Measurements from ENCODE around the gene MESP2. TPM values are rescaled to one million over a fixed set of nuclear protein-coding genes. Genes with fewer than 3 reads are reported as not detected.

Gene MESP2
- polyA plus RNA-seq, 1 donor from 2014 or later: not detected

GRCh38 chr15:89783111-89783860, 7.2 kb downstream of the MESP2 start:
- H3K27ac ChIP-seq (ENCODE audit: low read length): no peak overlapping the region
- H4K20me1 ChIP-seq (ENCODE audit: insufficient read depth): no peaks in the 10 kb centered on the region
- peaks cover 7% of the 10 kb centered on the region for H3K9me3 ChIP-seq (ENCODE audit: low read length)
- no peak overlapping the region for H3K4me2 ChIP-seq (ENCODE audit: low read length)
- no peak for TF ChIP-seq EP300 (conservative IDR thresholded peaks at IDR 0.05; ENCODE audit: poor library complexity, severe bottlenecking)
- TF ChIP-seq, protein P1, sequence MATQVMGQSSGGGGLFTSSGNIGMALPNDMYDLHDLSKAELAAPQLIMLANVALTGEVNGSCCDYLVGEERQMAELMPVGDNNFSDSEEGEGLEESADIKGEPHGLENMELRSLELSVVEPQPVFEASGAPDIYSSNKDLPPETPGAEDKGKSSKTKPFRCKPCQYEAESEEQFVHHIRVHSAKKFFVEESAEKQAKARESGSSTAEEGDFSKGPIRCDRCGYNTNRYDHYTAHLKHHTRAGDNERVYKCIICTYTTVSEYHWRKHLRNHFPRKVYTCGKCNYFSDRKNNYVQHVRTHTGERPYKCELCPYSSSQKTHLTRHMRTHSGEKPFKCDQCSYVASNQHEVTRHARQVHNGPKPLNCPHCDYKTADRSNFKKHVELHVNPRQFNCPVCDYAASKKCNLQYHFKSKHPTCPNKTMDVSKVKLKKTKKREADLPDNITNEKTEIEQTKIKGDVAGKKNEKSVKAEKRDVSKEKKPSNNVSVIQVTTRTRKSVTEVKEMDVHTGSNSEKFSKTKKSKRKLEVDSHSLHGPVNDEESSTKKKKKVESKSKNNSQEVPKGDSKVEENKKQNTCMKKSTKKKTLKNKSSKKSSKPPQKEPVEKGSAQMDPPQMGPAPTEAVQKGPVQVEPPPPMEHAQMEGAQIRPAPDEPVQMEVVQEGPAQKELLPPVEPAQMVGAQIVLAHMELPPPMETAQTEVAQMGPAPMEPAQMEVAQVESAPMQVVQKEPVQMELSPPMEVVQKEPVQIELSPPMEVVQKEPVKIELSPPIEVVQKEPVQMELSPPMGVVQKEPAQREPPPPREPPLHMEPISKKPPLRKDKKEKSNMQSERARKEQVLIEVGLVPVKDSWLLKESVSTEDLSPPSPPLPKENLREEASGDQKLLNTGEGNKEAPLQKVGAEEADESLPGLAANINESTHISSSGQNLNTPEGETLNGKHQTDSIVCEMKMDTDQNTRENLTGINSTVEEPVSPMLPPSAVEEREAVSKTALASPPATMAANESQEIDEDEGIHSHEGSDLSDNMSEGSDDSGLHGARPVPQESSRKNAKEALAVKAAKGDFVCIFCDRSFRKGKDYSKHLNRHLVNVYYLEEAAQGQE (IDR thresholded peaks at IDR 0.05; ENCODE audit: borderline replicate concordance): no peak
- no peak for TF ChIP-seq POLR2AphosphoS5 (IDR thresholded peaks at IDR 0.05)
- no peak for TF ChIP-seq RAD21 (conservative IDR thresholded peaks at IDR 0.05)
- TF ChIP-seq TAF1 (IDR thresholded peaks at IDR 0.05; ENCODE audit: low read depth): no peak
- no peak for TF ChIP-seq MXI1 (conservative IDR thresholded peaks at IDR 0.05; ENCODE audit: poor library complexity, severe bottlenecking)
- TF ChIP-seq CTCF (IDR thresholded peaks at IDR 0.05; ENCODE audit: poor library complexity, severe bottlenecking): no peak
- TF ChIP-seq EZH2 (IDR thresholded peaks at IDR 0.05; ENCODE audit: borderline replicate concordance, insufficient read depth, low read length, poor library complexity, severe bottlenecking): no peak
- no peak for TF ChIP-seq SMC3 (conservative IDR thresholded peaks at IDR 0.05; ENCODE audit: poor library complexity)
- H3K36me3 ChIP-seq (ENCODE audit: insufficient read depth, low read length): no peaks in the 10 kb centered on the region
- no peaks in the 10 kb centered on the region for H3K27me3 ChIP-seq (ENCODE audit: insufficient read depth, low read depth, low read length)
- H3K4me3 ChIP-seq (ENCODE audit: low read length): no peak overlapping the region
- H3K9ac ChIP-seq (ENCODE audit: low read length): no peak overlapping the region
- no peaks in the 10 kb centered on the region for H3K79me2 ChIP-seq (replicated peaks; ENCODE audit: insufficient read depth, low read length)
- no peak overlapping the region for H2AFZ ChIP-seq (ENCODE audit: low read depth, low read length)
- H3K9me2 ChIP-seq (ENCODE audit: insufficient read depth, low read length): no peaks in the 10 kb centered on the region
- H3F3A ChIP-seq (ENCODE audit: insufficient read depth, low read length, poor library complexity, severe bottlenecking): no peaks in the 10 kb centered on the region

DNA sequence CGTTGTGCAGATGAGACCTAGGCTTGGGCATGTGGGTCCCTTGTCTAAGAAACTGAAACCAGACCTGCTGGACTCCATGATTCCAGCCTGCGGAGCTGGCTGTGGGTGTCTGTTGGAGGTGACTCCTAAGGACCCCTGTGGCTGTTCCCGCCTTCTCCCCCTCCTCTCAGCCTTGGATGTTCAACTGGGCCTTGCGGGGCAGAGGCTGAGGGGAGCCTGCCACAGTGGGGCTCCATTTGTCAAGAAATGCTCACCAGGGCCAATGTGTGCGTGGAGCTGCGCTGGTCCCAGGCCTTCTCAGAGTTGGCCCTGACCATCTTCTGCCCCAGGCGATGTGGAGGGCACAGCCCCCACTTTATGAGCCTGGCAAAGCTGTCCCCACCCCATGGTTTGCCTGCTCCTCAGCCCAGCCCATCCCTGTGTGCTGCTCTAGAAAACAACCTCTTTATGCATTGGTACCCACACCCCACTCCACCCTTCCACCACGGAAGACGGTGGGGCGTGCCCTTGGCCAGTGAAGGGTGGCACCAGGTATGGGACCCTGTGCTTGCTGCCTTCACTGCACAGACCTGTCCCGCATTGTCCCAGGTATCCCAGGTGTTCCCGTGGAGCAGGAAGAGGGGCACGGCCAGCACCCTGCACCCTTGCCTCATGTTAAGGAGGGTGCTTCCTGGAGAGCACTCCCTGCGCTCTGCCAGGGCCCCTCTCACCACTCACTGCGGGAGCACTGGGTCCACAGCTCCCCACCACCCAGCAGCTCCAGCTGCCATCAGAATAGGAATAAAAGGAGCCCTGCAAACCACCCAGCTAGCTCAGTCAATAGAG, 7.9 kb downstream of the MESP2 start:
- H3F3A ChIP-seq (ENCODE audit: insufficient read depth, low read length, poor library complexity, severe bottlenecking): no peaks in the 10 kb centered on the region
- H3K9ac ChIP-seq (ENCODE audit: low read length): no peak overlapping the region
- H3K79me2 ChIP-seq (replicated peaks; ENCODE audit: insufficient read depth, low read length): no peaks in the 10 kb centered on the region
- H3K9me2 ChIP-seq (ENCODE audit: insufficient read depth, low read length): no peaks in the 10 kb centered on the region
- H3K27ac ChIP-seq (ENCODE audit: low read length): no peak overlapping the region
- no peak for TF ChIP-seq CTCF (IDR thresholded peaks at IDR 0.05; ENCODE audit: poor library complexity, severe bottlenecking)
- TF ChIP-seq EZH2 (IDR thresholded peaks at IDR 0.05; ENCODE audit: borderline replicate concordance, insufficient read depth, low read length, poor library complexity, severe bottlenecking): no peak
- no peak for TF ChIP-seq RAD21 (conservative IDR thresholded peaks at IDR 0.05)
- peaks cover 8% of the 10 kb centered on the region for H3K9me3 ChIP-seq (ENCODE audit: low read length)
- no peaks in the 10 kb centered on the region for H4K20me1 ChIP-seq (ENCODE audit: insufficient read depth)
- no peak overlapping the region for H3K4me3 ChIP-seq (ENCODE audit: low read length)
- H2AFZ ChIP-seq (ENCODE audit: low read depth, low read length): no peak overlapping the region
- no peak overlapping the region for H3K4me2 ChIP-seq (ENCODE audit: low read length)
- H3K27me3 ChIP-seq (ENCODE audit: insufficient read depth, low read depth, low read length): no peaks in the 10 kb centered on the region
- H3K36me3 ChIP-seq (ENCODE audit: insufficient read depth, low read length): no peaks in the 10 kb centered on the region

All from neural cell (in vitro differentiated cells).